Stomach (tissue), 9 donors: ENCODE data around the gene IP6K1. TPM values are rescaled to one million over a fixed set of nuclear protein-coding genes. Genes with fewer than 3 reads are reported as not detected.

Experiments
- DNase-seq, 2 donors: peaks; one replicate each; pipeline versions ENCODE4 v3.0.0 to v3.0.0-alpha.2; 2013 to 2019
- H3K27ac ChIP-seq, 5 donors: fragments of 200-600 bp in 4 of 5; sonication (generic) in 4 of 5; one replicate each; pipeline ENCODE4 v1.5.1; 2013 to 2019; ENCODE audit warnings: mild to moderate bottlenecking in 1 of 5, moderate library complexity in 1 of 5
- H3K27me3 ChIP-seq, 3 donors: fragments of 200-600 bp; sonication (generic); one replicate each; pipeline ENCODE4 v1.5.1; 2017 to 2019; ENCODE audit warnings: mixed run types in 1 of 3
- H3K36me3 ChIP-seq, 4 donors: fragments of 200-600 bp; sonication (generic); 1 replicate in 3 of 4; 2 replicates in 1 of 4; pipeline ENCODE4 v1.5.1; 2016 to 2019
- H3K4me1 ChIP-seq, 4 donors: fragments of 200-600 bp; sonication (generic); one replicate each; pipeline ENCODE4 v1.5.1; 2016 to 2019
- H3K4me3 ChIP-seq, 4 donors: fragments of 200-600 bp; sonication (generic) in 3 of 4; one replicate each; pipeline ENCODE4 v1.5.1; 2016 to 2019; ENCODE audit warnings: mild to moderate bottlenecking in 1 of 4
- H3K9me3 ChIP-seq, 4 donors: fragments of 200-600 bp; sonication (generic); one replicate each; pipeline ENCODE4 v1.5.1; 2016 to 2019
- EP300 ChIP-seq: sonication (generic); formaldehyde crosslinking; IDR thresholded peaks from one replicate; pipeline ENCODE4 v1.6.1; 2017; ENCODE audit warnings: antibody characterized with exemption
- POLR2A ChIP-seq, 4 donors: fragments of 450-650 bp; IDR thresholded peaks; one replicate each; pipeline ENCODE4 v1.6.1; 2016; ENCODE audit warnings: antibody characterized with exemption in 4 of 4, control low read depth in 2 of 4, mild to moderate bottlenecking in 1 of 4, moderate library complexity in 1 of 4
- POLR2AphosphoS5 ChIP-seq, 3 donors: sonication (generic); formaldehyde crosslinking; IDR thresholded peaks; one replicate each; pipeline ENCODE4 v1.6.1; 2016; ENCODE audit warnings: antibody characterized with exemption in 3 of 3
- WGBS, 5 donors: extraction: QIAGEN DNeasy Blood & Tissue Kit in 3 of 5; methylation state at CpG; one replicate each; pipeline versions ENCODE4 v1.1.5 to v1.1.7; 2013 to 2018; 5-methylcytosine and 5-hydroxymethylcytosine counted together
- intact Hi-C: fragments of 100-400 bp; cut with DNase I; formaldehyde crosslinking; loops from one replicate; pipeline ENCODE4 v1.15.1; 2023; ENCODE audit warnings: low total_unique reads
- polyA plus RNA-seq, 3 donors: library from polyadenylated mRNA; stranded (reverse); fragments of 200-250 nt; gene quantifications; one replicate each; pipeline ENCODE4 v1.2.3, GENCODE V29; 2013
- total RNA-seq, 5 donors: library from RNA; depleted of rRNA; stranded (reverse); fragments of >200 nt; gene quantifications; one replicate each; pipeline versions ENCODE4 v1.1.0 to v1.2.3, GENCODE V29; 2014 to 2016
- TF ChIP-seq, protein P1 (sequence below), 7 experiments: fragments of 450-650 bp in 4 of 7; fragments of 200-600 bp in 3 of 7; sonication (generic) in 3 of 7; IDR thresholded peaks; one replicate each; pipeline ENCODE4 v1.5.1; 2016 to 2019; ENCODE audit warnings: antibody characterized with exemption in 7 of 7, control low read depth in 2 of 7, mild to moderate bottlenecking in 1 of 7
- donor health status: healthy with polysubstance abuse.
- donor health status: Bipolar disorder and iron deficiency.
- donor health status: healthy.

The IP6K1 gene
- total and polyA plus RNA-seq, 8 donors = 7.7 to 68.3 (median 21.6) TPM

DNA sequence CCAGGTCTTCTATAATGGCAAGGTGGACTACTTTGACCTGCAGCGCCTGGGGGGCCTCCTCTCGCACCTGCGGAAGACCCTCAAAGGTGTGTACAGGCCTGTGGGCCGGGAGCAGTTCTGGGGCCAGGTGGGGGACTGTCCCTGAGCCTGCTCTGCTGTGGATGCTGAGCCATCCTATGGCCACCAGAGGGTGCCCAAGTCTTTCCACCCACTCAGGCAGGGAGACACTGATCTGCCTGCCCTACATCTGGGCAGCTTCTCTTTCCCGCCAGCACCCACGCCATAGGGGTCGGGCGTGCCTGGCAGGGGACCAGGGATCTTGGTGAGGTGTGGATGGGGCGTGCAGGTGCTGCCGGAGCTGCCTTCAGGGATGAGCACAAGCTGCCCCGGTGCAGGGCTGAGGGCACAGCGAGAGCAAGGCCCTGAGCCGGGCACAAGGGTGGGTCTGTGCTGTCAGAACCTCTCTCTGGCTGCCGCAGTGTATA is 82.9 kb downstream of the IP6K1 start:
- 44 to 72% (median 52%) methylated on average over 6 to 14 of the region's 14 CpGs for WGBS, 5 donors
- Histone ChIP-seq H3K27ac (no peak overlapping the region), H3K27me3 (no peaks in the 10 kb centered on the region), H3K4me1 (peaks cover 0 to 8% (median 0%) of the 10 kb centered on the region in 4 donors), H3K36me3 (peaks cover 31 to 99% (median 89%) of the 10 kb centered on the region in 4 donors), H3K9me3 (no peaks in the 10 kb centered on the region), H3K4me3 (no peak overlapping the region)
- peak; percentile 71 to 87 for DNase-seq
- TF ChIP-seq, protein P1, sequence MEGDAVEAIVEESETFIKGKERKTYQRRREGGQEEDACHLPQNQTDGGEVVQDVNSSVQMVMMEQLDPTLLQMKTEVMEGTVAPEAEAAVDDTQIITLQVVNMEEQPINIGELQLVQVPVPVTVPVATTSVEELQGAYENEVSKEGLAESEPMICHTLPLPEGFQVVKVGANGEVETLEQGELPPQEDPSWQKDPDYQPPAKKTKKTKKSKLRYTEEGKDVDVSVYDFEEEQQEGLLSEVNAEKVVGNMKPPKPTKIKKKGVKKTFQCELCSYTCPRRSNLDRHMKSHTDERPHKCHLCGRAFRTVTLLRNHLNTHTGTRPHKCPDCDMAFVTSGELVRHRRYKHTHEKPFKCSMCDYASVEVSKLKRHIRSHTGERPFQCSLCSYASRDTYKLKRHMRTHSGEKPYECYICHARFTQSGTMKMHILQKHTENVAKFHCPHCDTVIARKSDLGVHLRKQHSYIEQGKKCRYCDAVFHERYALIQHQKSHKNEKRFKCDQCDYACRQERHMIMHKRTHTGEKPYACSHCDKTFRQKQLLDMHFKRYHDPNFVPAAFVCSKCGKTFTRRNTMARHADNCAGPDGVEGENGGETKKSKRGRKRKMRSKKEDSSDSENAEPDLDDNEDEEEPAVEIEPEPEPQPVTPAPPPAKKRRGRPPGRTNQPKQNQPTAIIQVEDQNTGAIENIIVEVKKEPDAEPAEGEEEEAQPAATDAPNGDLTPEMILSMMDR (IDR thresholded peaks at IDR 0.05) = peak in 5 of 7 experiments; percentile 60 to 85 (median 79)
- peak in 1 of 3 donors; percentile 53 for TF ChIP-seq POLR2AphosphoS5 (IDR thresholded peaks at IDR 0.05)
- TF ChIP-seq EP300 = no peak
- intact Hi-C loops = no loop called here

DNA sequence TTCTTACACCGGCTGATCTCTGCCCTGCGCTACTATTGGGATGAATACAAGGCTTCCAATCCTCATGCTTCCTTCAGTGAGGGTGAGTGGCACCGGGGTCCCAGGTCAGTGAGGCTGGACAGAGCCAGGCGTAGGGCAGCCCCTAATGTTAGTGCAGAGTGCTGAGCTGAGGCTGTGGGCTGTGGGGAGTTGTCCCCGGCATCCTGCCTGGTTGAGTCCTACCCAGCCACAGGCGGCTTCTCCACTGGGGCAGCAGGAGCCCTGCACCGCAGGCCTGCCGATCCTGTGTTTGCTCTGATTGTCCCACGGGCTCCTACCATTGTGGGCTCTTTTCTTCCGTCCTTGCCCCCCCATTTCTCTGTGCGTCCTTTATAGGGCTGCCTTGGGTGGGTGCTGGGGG is 83.7 kb downstream of the IP6K1 start:
- DNase-seq = no peak
- WGBS, 5 donors = 90 to 94% (median 92%) methylated on average over 8 to 11 of the region's 11 CpGs
- no peaks in the 10 kb centered on the region for H3K27me3 ChIP-seq
- peaks cover 34 to 100% (median 91%) of the 10 kb centered on the region in 4 donors for H3K36me3 ChIP-seq
- H3K4me3 ChIP-seq = no peak overlapping the region
- intact Hi-C loops = no loop called here
- peaks cover 0 to 8% (median 0%) of the 10 kb centered on the region in 4 donors for H3K4me1 ChIP-seq
- no peaks in the 10 kb centered on the region for H3K9me3 ChIP-seq
- TF ChIP-seq EP300 = no peak
- no peak for TF ChIP-seq POLR2A (IDR thresholded peaks at IDR 0.05)
- TF ChIP-seq, protein P1 (IDR thresholded peaks at IDR 0.05) = no peak
- TF ChIP-seq POLR2AphosphoS5 (IDR thresholded peaks at IDR 0.05) = no peak
- no peak overlapping the region for H3K27ac ChIP-seq

DNA sequence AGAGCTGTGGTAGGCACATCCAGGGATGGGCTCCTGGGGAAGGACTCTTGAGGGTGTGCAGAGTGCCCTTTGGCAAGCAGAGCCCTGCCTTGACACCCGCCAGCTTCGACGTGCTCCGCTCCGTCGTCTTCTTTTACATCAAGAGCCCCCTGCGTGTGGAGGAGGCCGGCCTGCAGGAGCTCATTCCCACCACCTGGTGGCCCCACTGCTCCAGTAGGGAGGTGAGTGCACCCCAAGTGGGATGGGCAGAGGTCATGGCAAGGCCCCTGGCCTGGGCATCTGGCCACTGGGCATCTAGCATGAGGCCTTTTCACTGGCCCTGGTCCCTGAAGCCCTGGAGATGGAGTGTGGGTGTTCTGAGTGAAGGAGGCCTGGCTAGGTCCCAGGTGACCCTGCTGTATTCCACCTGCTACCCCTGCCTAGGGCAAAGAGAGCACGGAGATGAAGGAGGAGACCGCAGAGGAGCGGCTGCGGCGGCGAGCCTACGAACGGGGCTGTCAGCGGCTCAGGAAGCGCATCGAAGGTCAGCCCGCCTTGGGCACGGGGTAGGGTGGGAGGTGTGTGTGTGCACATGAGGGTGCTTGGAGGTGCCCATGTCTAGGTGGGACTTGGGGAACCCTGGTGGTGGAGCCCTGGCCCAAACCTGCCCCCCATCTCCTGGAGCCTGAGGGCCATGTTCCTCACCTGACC is 84.8 kb downstream of the IP6K1 start:
- Histone ChIP-seq H3K27ac (no peak overlapping the region), H3K4me1 (peaks cover 0 to 8% (median 0%) of the 10 kb centered on the region in 4 donors), H3K9me3 (no peaks in the 10 kb centered on the region), H3K36me3 (peaks cover 41 to 99% (median 90%) of the 10 kb centered on the region in 4 donors), H3K27me3 (no peaks in the 10 kb centered on the region), H3K4me3 (no peak overlapping the region)
- no peak for DNase-seq
- intact Hi-C loops = no loop called here
- no peak for TF ChIP-seq POLR2A (IDR thresholded peaks at IDR 0.05)
- TF ChIP-seq, protein P1 (IDR thresholded peaks at IDR 0.05) = peak in 1 of 7 experiments; percentile 19
- 83 to 97% (median 88%) methylated on average over 13 to 21 of the region's 21 CpGs for WGBS, 5 donors

DNA sequence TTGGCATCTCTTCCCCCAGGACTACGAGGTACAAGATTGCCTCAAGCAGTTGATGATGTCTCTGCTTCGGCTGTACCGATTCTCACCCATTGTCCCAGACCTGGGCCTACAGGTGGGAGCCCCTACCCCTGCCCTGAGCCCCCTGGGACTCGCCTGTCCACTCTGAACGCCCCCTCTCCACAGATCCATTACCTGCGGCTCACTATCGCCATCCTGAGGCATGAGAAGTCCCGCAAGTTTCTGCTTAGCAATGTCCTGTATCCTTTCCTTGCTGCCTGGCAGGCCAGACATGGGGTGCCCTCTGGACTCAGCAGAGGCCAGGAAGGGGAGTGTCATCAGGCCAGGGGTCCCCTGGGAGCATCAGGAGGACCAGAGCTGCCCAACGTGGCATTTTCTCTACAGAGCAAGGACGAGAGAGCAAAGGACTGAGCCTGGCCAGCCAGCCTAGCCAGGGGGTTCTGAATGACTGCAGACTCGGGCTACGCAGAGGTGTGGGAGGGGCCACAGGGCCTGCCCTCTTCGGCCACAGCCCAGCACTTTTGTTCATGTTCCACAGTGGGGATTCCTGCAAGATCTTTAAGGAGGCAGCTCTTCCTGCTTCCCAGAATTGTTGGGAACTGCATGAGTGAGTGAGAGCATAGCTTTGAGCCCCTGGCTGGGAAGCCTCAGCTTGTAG is 85.8 kb downstream of the IP6K1 start:
- H3K27ac ChIP-seq = no peak overlapping the region
- no peaks in the 10 kb centered on the region for H3K27me3 ChIP-seq
- H3K36me3 ChIP-seq = peaks cover 38 to 89% (median 81%) of the 10 kb centered on the region in 4 donors
- TF ChIP-seq EP300 (no peak), POLR2A (IDR thresholded peaks at IDR 0.05) (no peak), POLR2AphosphoS5 (IDR thresholded peaks at IDR 0.05) (no peak)
- TF ChIP-seq, protein P1 (IDR thresholded peaks at IDR 0.05) = no peak
- WGBS, 5 donors = 74 to 86% (median 85%) methylated on average over 11 to 13 of the region's 13 CpGs
- no peak overlapping the region for H3K4me3 ChIP-seq
- no peak for DNase-seq
- peaks cover 0 to 8% (median 0%) of the 10 kb centered on the region in 4 donors for H3K4me1 ChIP-seq
- intact Hi-C loops = no loop called here
- no peaks in the 10 kb centered on the region for H3K9me3 ChIP-seq
